GM18951 (cell line): Measurements from ENCODE around the gene C7.
"Not testable (repeated sequence)": the region's sequence is repeated elsewhere in the genome, so short reads cannot be mapped to it uniquely, and the experiment has no call there.

Experiments used
- POLR2A ChIP-seq: IDR thresholded peaks from 4 replicates; pipeline ENCODE4 v1.6.1; 2011; ENCODE audit warnings: mild to moderate bottlenecking; ENCODE audit not compliant: insufficient read length, insufficient read depth; ENCODE audit errors: extremely low read depth
- in situ Hi-C: fragments of 300-500 bp; cut with MboI; formaldehyde crosslinking; loops from one replicate; pipeline ENCODE4 v1.12.0; 2022; ENCODE audit warnings: low sequenced_read_pairs, mixed read lengths, inconsistent platforms; ENCODE audit not compliant: unreplicated experiment

C7 gene

DNA sequence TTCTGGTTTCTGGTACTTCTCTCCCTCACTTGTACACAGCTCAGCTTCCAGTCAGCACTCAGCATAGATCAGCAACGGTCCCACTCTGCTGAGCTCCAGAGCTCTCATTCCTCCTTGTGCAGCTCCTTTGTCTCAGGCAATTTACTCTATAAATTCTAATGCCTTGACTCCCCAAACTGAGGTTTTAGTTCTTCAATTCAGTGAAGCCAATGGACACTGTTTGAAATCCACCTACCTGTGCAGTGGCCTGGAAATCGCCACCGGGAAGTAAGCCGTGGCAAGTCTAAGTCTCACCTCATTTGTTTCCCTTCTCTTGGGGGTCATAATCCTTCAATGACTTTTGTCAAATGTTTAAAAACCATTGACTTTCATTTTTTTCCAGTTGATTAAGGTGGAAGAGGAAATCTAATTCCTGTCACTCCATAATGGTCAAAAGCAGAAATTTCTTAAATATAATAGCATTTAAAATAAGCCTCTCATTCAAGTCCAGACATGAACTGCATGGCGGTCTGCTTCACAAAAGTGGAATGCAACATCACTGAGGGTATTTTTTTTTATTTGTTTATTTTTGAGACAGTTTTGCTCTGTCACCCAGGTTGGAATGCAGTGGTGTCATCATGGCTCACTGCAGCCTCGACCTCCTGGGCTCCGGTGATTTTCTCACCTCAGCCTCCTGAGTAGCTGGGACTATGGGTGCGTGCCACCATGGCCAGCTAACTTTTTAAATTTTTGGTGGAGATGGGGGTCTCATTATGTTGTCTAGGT is 79.6 kb downstream of the C7 start:
- TF ChIP-seq POLR2A: no peak
- in situ Hi-C loops: no loop called here

DNA sequence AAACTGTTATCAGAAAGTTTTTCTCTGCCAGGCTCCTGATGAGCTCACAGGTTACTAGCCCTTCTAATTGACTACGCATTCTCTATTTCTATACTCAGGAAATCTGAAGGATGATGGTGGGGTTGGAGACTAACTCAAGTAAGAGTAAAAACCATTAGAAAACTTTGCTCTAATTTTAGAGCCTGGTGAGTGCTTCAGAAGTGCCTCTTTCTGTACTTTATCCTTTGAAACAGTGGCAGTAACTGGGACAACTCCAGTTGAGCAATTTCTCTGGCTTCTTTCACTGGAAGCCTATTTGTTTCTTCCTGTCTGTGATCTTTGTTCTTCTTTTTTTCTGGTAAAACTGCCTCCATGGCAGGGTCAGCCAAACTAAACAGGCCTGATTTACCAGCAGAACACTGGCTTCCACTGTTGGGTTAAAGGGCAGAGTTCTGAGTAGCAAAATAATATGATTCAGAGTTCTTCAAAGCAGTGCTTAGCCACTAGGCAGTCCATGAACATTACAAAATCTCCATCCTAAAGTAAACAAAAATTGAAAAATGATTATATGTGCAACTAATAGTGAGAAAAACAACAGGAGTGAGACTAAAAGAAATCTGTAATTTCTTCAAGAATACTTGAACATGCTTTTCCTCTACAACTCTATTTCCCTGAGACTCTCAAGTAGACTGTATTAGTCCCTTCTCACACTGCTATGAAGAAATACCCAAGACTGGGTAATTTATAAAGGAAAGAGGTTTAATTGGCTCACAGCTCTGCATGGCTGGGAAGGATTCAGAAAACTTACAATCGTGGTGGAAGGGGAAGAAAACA is 82.1 kb downstream of the C7 start:
- no peak for TF ChIP-seq POLR2A
- in situ Hi-C loops: no loop called here

DNA sequence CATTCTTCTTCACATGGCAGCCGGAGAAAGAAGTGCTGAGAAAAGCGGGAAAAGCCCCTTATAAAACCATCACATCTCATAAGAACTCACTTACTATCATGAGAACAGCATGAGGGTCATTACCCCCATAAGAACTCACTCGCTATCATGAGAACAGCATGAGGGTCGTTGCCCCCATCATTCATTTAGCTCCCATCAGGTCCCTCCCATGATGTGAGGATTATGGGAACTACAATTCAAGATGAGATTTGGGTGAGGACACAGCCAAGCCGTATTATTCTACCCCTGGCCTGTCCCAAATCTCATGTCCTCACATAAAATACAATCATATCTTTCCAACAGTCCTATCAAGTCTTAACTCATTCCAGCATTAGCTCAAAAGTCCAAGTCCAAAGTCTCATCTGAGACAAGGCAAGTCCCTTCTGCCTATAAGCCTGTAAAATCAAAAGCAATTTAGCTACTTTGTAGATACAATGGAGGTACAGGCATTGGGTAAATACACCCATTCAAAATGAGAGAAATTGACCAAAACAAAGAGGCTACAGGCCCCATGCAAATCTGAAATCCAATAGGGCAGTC is 82.8 kb downstream of the C7 start:
- in situ Hi-C loops: no loop called here
- no peak for TF ChIP-seq POLR2A

DNA sequence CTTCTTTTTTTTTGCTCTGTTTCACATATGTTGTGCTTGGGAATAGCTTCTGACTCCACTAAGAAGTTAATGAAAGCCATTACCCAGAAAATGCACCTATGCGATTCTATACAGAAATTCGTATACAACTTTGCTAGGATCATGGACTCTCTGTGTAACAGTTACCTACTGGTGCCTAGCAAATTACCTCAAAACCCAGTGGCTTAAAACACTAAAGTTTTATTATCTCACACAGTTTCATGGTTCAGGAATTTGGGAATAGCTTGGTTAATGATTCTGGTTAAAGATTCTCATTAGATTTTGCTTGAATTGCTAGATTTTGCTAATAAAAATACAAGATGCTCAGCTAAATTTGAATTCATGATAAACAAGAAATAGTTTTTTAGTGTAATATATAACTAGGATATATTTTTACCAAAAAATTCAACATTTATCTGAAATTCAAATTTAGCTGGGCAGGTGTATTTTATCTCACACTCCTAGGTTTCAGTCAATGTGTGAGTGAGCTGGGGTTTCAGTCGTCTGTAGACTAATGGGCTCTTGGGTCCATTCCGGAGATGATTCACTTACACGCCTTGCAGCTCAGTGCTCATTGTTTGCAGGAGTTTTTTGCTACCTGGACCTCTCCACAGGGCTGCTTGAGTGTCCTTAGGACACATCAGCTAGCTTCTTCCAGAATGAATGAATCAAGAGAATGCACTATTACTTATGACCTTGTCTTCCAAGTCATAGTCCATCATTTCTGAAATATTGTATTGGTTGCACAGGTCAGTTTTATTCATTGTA is 86.7 kb downstream of the C7 start:
- in situ Hi-C loops: no loop called here
- TF ChIP-seq POLR2A: no peak

DNA sequence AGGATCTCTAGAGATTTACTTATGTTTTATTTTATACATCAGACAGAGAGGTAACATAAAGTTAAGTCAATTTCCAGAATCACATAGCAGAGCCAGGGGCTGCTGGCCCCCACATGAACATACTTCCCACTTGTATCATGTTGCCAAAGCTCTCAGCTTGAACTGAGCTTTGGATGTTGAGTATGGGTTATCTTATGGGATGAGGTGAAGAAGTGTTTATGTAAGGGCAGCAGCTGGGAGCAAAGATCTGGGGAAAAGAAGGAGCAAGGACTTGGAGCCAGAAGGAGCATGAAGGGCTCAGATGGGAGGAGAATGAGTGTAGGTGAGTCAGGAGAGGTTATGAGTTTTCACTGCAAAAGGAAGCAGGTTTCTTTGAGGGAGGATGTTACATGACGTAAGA is 89.8 kb downstream of the C7 start:
- no peak for TF ChIP-seq POLR2A
- in situ Hi-C loops: no loop called here

DNA sequence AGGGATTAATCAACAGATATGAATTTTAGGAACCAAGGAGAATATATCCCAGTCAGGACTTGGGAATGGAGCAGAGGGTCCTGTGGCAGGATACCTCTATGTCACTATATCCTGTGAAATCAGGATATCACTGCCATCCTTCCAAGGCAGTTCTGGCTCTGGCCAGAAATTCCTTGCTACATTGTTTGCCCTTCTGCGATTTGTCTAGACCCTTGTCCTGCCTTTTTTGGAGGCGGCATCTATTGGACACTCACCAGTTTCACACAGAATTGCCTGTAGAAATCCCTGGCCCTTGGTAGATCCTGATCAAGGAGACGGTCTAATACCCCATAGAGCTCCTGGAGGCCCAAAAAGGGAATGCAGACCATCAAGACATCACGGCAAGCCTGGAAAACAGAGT is 90.7 kb downstream of the C7 start:
- no peak for TF ChIP-seq POLR2A
- in situ Hi-C loops: no loop called here

DNA sequence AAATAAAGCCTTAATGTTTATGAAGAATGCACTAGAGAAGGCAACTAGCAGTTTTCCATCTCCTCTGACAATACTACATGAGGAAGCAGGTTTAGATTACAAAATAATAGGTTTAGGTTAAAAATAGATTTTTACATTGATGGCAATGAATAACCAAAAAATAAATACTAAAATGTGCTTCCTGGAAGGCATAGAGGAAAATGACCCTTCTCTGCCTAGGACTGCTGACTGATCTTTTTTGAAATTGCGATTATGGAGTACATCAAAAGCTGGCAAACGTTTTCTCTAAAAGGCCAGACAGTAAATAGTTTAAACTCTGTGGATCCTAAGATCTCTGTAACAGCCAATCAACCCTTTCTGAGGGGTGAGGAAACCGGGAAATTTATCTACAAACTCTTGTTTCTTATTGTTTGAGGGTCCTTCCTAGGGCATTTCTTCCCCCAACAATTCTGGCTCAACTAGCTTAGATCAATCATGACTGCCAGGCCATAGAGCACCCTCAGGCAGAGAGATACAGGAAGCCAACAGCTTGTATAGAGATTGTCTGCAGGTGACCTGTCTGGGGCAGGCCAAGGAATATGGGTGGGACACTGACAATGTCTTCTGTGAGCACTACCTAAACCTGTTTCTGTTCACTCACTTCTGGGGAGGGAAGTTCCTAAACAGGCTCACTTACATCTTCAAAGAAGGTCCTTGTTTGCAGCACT is 94.5 kb downstream of the C7 start:
- no peak for TF ChIP-seq POLR2A
- in situ Hi-C loops: no loop called here

DNA sequence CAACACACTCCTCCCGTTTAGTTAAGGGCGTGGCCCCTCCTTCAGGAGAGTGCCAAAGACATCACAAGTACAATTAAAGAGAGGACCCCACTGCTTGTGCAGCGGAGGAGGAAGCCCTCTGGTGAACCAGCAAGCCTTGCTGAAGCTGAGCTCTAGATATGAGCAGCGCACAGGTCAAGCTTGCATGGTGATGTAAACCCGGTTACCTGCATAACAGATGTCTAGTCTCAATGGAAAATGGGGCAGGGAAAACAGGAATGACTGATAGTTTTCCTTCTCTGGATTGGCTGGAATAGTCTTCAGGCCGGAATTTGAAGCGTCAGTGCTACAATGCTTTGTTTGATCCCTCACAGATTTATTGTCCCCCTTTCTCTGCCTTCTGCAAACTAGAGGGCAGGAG is 95.6 kb downstream of the C7 start:
- TF ChIP-seq POLR2A: no peak
- in situ Hi-C loops: no loop called here

DNA sequence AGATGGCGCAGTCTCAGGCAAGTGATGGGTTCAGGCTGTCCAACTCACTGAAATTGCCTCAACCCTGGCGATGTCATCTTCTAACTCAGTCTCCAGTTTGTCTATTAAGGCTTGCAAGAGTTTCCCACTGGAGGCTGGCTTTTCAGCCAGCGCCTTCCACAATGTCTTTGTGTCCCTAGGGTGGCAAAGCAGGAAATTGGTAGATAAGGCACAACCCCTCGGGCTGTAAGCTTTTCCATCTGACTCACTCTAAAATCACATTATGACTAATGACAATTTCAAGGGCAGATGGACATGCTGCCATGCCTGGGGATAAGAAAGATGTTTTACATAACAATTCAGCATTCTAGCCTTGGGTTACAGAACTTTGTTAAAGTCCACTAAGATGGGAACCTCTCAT is 99.9 kb downstream of the C7 start:
- TF ChIP-seq POLR2A: no peak
- in situ Hi-C loops: no loop called here

DNA sequence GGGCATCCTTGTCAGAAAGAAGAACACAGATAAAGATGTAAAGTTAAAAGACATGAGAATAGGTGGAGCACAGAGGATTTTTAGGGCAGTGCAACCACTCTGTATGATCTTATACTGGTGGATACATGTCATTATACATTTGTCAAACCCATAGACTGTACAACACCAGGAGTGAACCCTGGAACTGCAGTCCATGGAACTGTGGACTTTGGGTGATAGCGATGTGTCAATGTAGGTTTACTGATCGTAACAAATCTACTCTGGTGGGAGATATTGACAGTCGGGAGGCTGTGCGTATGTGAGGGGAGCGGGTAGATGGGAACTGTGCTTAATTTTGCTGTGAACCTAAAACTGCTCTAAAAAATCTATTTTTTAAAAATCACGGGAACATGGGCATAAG is 101.3 kb downstream of the C7 start:
- in situ Hi-C loops: no loop called here
- TF ChIP-seq POLR2A: no peak

DNA sequence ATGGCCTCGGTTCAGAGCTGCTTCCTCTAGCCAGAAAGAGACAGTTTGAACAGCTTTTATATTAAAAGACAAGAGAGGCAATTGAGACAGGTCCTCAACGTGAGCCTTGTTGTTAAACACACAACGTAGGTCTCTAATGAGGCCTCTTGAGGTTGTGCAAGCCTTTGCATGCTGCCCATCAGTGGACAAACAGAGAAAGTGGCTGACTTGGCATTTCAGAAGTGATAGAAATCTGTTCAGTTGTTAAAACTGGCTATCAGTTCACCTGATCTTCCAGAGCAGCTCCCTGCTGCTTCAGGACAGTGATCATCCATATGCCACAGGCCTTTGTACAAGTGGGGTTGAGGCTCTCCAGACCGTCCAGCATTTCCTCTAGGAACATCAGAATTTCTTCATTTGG is 103.0 kb downstream of the C7 start:
- in situ Hi-C loops: no loop called here
- no peak for TF ChIP-seq POLR2A

DNA sequence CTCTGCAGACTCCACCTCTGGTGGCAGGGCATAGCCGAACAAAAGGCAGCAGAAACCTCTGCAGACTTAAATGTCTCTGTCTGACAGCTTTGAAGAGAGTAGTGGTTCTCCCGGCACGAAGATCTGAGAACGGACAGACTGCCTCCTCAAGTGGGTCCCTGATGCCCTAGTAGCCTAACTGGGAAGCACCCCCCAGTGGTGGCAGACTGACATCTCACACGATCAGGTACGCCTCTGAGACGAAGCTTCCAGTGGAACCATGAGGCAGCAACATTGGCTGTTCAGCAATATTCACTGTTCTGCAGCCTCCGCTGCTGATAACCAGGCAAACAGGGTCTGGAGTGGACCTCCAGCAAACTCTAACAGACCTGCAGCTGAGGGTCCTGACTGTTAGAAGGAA is 113.3 kb downstream of the C7 start:
- in situ Hi-C loops: not testable (repeated sequence)
